Middle frontal gyrus (tissue), 1 donor: ENCODE data around the gene ADAMTS9.

ENCODE experiments used
- DNase-seq: peaks from one replicate; pipeline ENCODE4 v3.0.0-alpha.2; 2015; ENCODE audit warnings: low spot score; ENCODE audit errors: extremely low spot score

The ADAMTS9 gene

GRCh38 chr3:64655160-64655559, 32.6 kb downstream of the ADAMTS9 start:
- DNase-seq: no peak

- DNase-seq: no peak
Measured at GRCh38 chr3:64654013-64654412, 33.8 kb downstream of the ADAMTS9 start.

GRCh38 chr3:64653101-64653500, 34.7 kb downstream of the ADAMTS9 start:
- no peak for DNase-seq

- DNase-seq: no peak
Measured at GRCh38 chr3:64651741-64652241, 36.0 kb downstream of the ADAMTS9 start.

GRCh38 chr3:64651303-64651702, 36.5 kb downstream of the ADAMTS9 start:
- DNase-seq: no peak

- DNase-seq: no peak
Measured at GRCh38 chr3:64650715-64651114, 37.1 kb downstream of the ADAMTS9 start.

- no peak for DNase-seq
Measured at GRCh38 chr3:64650096-64650622, 37.6 kb downstream of the ADAMTS9 start.

- no peak for DNase-seq
Measured at GRCh38 chr3:64648927-64649906, 38.6 kb downstream of the ADAMTS9 start.

GRCh38 chr3:64647825-64648224, 40.0 kb downstream of the ADAMTS9 start:
- DNase-seq: no peak

- DNase-seq: no peak
Measured at GRCh38 chr3:64645243-64645642, 42.6 kb downstream of the ADAMTS9 start.

- DNase-seq: no peak
Measured at GRCh38 chr3:64644483-64644882, 43.3 kb downstream of the ADAMTS9 start.

GRCh38 chr3:64642327-64643151, 45.3 kb downstream of the ADAMTS9 start:
- no peak for DNase-seq

- DNase-seq: no peak
Measured at GRCh38 chr3:64638981-64639481, 48.8 kb downstream of the ADAMTS9 start.

GRCh38 chr3:64638511-64638910, 49.3 kb downstream of the ADAMTS9 start:
- DNase-seq: no peak

- DNase-seq: no peak
Measured at GRCh38 chr3:64634417-64634816, 53.4 kb downstream of the ADAMTS9 start.

GRCh38 chr3:64631951-64632350, 55.8 kb downstream of the ADAMTS9 start:
- no peak for DNase-seq

GRCh38 chr3:64627471-64628321, 60.1 kb downstream of the ADAMTS9 start:
- no peak for DNase-seq

GRCh38 chr3:64627042-64627441, 60.8 kb downstream of the ADAMTS9 start:
- DNase-seq: no peak

GRCh38 chr3:64625381-64625780, 62.4 kb downstream of the ADAMTS9 start:
- no peak for DNase-seq

- no peak for DNase-seq
Measured at GRCh38 chr3:64623125-64623524, 64.7 kb downstream of the ADAMTS9 start.
